H9 (cell line): Measurements from ENCODE around the gene ZNF655. TPM values are rescaled to one million over a fixed set of nuclear protein-coding genes. Genes with fewer than 3 reads are reported as not detected.
A peak's percentile ranks its signal among the peaks of the same experiment; 100 is the strongest.

Source experiments
- DNase-seq: peaks from one replicate; pipeline ENCODE4 v3.0.0-alpha.2; 2017
- H2AFZ ChIP-seq: one replicate; pipeline ENCODE4 v1.6.1; 2013; ENCODE audit warnings: mild to moderate bottlenecking, low read length, control low read depth, moderate library complexity
- H2AK5ac ChIP-seq: 2 replicates; pipeline ENCODE4 v1.6.1; 2013; ENCODE audit warnings: low read length, control low read depth, mixed read lengths; ENCODE audit not compliant: insufficient read length
- H2BK120ac ChIP-seq: one replicate; pipeline ENCODE4 v1.6.1; 2013; ENCODE audit warnings: low read depth, mild to moderate bottlenecking, low read length, control low read depth, inconsistent platforms; ENCODE audit not compliant: poor library complexity, severe bottlenecking
- H2BK12ac ChIP-seq: 2 replicates; pipeline ENCODE4 v1.6.1; 2013; ENCODE audit warnings: low read length, control low read depth, mixed read lengths, low read depth; ENCODE audit not compliant: insufficient read length
- H2BK15ac ChIP-seq: 2 replicates; pipeline ENCODE4 v1.6.1; 2013; ENCODE audit warnings: low read depth, low read length, control low read depth
- H2BK20ac ChIP-seq: one replicate; pipeline ENCODE4 v1.6.1; 2013; ENCODE audit warnings: low read depth, mild to moderate bottlenecking, low read length, control low read depth, inconsistent platforms; ENCODE audit not compliant: poor library complexity, severe bottlenecking
- H2BK5ac ChIP-seq: 2 replicates; pipeline ENCODE4 v1.6.1; 2013; ENCODE audit warnings: low read length, control low read depth, mixed read lengths; ENCODE audit not compliant: insufficient read length
- H3K14ac ChIP-seq: 2 replicates; pipeline ENCODE4 v1.6.1; 2013; ENCODE audit warnings: low read length, control low read depth; ENCODE audit not compliant: insufficient read depth
- H3K18ac ChIP-seq: 2 replicates; pipeline ENCODE4 v1.6.1; 2013; ENCODE audit warnings: low read depth, mild to moderate bottlenecking, mixed read lengths, low read length, control low read depth; ENCODE audit not compliant: insufficient read length
- H3K23ac ChIP-seq: 2 replicates; pipeline ENCODE4 v1.6.1; 2013; ENCODE audit warnings: low read length, control low read depth, mixed read lengths, low read depth; ENCODE audit not compliant: insufficient read length
- H3K23me2 ChIP-seq: 2 replicates; pipeline ENCODE4 v1.6.1; 2013; ENCODE audit warnings: low read depth, mild to moderate bottlenecking, mixed read lengths, low read length, control low read depth; ENCODE audit not compliant: insufficient read length, poor library complexity, severe bottlenecking
- H3K27ac ChIP-seq: 2 replicates; pipeline ENCODE4 v1.5.1; 2013; ENCODE audit warnings: low read length, control low read depth, mixed read lengths, low read depth; ENCODE audit not compliant: insufficient read length
- H3K27me3 ChIP-seq: 2 replicates; pipeline ENCODE4 v1.6.1; 2013; ENCODE audit warnings: low read length, control low read depth, inconsistent platforms; ENCODE audit not compliant: insufficient read depth
- H3K4ac ChIP-seq: 2 replicates; pipeline ENCODE4 v1.6.1; 2013; ENCODE audit warnings: low read depth, mild to moderate bottlenecking, control low read depth, inconsistent platforms, low read length, moderate library complexity
- H3K4me1 ChIP-seq: 2 replicates; pipeline ENCODE4 v1.6.1; 2013; ENCODE audit warnings: low read length, control low read depth, inconsistent platforms; ENCODE audit not compliant: insufficient read depth
- H3K4me2 ChIP-seq: 2 replicates; pipeline ENCODE4 v1.6.1; 2013; ENCODE audit warnings: low read length, control low read depth, mixed read lengths; ENCODE audit not compliant: insufficient read length, insufficient read depth
- H3K56ac ChIP-seq: 2 replicates; pipeline ENCODE4 v1.6.1; 2013; ENCODE audit warnings: low read depth, mild to moderate bottlenecking, mixed read lengths, low read length, control low read depth; ENCODE audit not compliant: insufficient read length
- H3K79me1 ChIP-seq: 2 replicates; pipeline ENCODE4 v1.6.1; 2013; ENCODE audit warnings: low read depth, mild to moderate bottlenecking, moderate library complexity, low read length, control low read depth, inconsistent platforms; ENCODE audit not compliant: insufficient read depth, poor library complexity, severe bottlenecking
- H3K79me2 ChIP-seq: 2 replicates; pipeline ENCODE4 v1.6.1; 2013; ENCODE audit warnings: low read length, control low read depth, inconsistent platforms; ENCODE audit not compliant: insufficient read depth
- H3K9ac ChIP-seq: 2 replicates; pipeline ENCODE4 v1.6.1; 2013; ENCODE audit warnings: low read length, control low read depth, mixed read lengths; ENCODE audit not compliant: insufficient read length; ENCODE audit errors: extremely low read depth
- H3K9me3 ChIP-seq: one replicate; pipeline ENCODE4 v1.6.1; 2013; ENCODE audit warnings: low read depth, low read length, inconsistent platforms; ENCODE audit not compliant: control insufficient read depth
- H3T11ph ChIP-seq: one replicate; pipeline ENCODE4 v1.6.1; 2013; ENCODE audit warnings: mild to moderate bottlenecking, low read length, control low read depth, inconsistent platforms
- H4K20me1 ChIP-seq: one replicate; pipeline ENCODE4 v1.6.1; 2013; ENCODE audit not compliant: control insufficient read depth, insufficient read length, insufficient read depth
- H4K5ac ChIP-seq: 2 replicates; pipeline ENCODE4 v1.6.1; 2013; ENCODE audit warnings: low read depth, mild to moderate bottlenecking, mixed read lengths, low read length, control low read depth; ENCODE audit not compliant: insufficient read length
- H4K8ac ChIP-seq: replicated peaks from 2 replicates; pipeline ENCODE4 v1.6.1; 2013; ENCODE audit warnings: low read length, control low read depth, mixed read lengths, low read depth; ENCODE audit not compliant: insufficient read length
- H4K91ac ChIP-seq: 2 replicates; pipeline ENCODE4 v1.6.1; 2013; ENCODE audit warnings: low read depth, mild to moderate bottlenecking, moderate library complexity, mixed read lengths, low read length, control low read depth; ENCODE audit not compliant: insufficient read length
- H3K27ac Mint-ChIP-seq, 3 experiments: 2 replicates in 2 of 3; 3 replicates in 1 of 3; pipeline ENCODE4 v1.8.0; 2020 to 2021; ENCODE audit warnings: mixed read lengths in 3 of 3, mild to moderate bottlenecking in 1 of 3, moderate library complexity in 1 of 3
- H3K27me3 Mint-ChIP-seq: 2 replicates; pipeline ENCODE4 v1.8.0; 2021; ENCODE audit warnings: low read depth, mild to moderate bottlenecking, moderate library complexity, mixed read lengths
- H3K36me3 Mint-ChIP-seq, 3 experiments: 2 replicates in 2 of 3; 3 replicates in 1 of 3; pipeline ENCODE4 v1.8.0; 2020 to 2021; ENCODE audit warnings: low read depth in 3 of 3, mixed read lengths in 3 of 3; ENCODE audit not compliant: insufficient read depth in 1 of 3
- H3K4me1 Mint-ChIP-seq, 2 experiments: 2 replicates each; pipeline ENCODE4 v1.8.0; 2020; ENCODE audit warnings: mixed read lengths in 2 of 2
- H3K4me3 Mint-ChIP-seq, 2 experiments: 2 replicates in 1 of 2; 3 replicates in 1 of 2; pipeline ENCODE4 v1.8.0; 2020 to 2021; ENCODE audit warnings: mild to moderate bottlenecking in 2 of 2, mixed read lengths in 2 of 2, moderate library complexity in 1 of 2
- H3K9me3 Mint-ChIP-seq, 2 experiments: 2 replicates in 1 of 2; 3 replicates in 1 of 2; pipeline ENCODE4 v1.8.0; 2020; ENCODE audit warnings: mild to moderate bottlenecking in 2 of 2, mixed read lengths in 2 of 2, moderate library complexity in 1 of 2
- WGBS: extraction: QIAGEN DNeasy Blood & Tissue Kit; methylation state at CpG from one replicate; pipeline ENCODE4 v1.1.7; 2013; ENCODE audit warnings: missing lambda C conversion rate, low lambda C conversion rate, mixed read lengths; ENCODE audit not compliant: insufficient read length; ENCODE audit errors: extremely low coverage; 5-methylcytosine and 5-hydroxymethylcytosine counted together
- total RNA-seq: library from RNA; stranded (reverse); gene quantifications from 2 replicates; pipeline ENCODE4 v1.2.1, GENCODE V29; 2021
- TF ChIP-seq, protein P1 (sequence below): fragments of 200-600 bp; sonication (generic); conservative IDR thresholded peaks from 3 replicates; pipeline ENCODE4 v1.8.0; 2021; ENCODE audit warnings: antibody characterized with exemption, mild to moderate bottlenecking

Gene ZNF655
- total RNA-seq, 1 experiment from 2014 or later, result 49.2 TPM

DNA sequence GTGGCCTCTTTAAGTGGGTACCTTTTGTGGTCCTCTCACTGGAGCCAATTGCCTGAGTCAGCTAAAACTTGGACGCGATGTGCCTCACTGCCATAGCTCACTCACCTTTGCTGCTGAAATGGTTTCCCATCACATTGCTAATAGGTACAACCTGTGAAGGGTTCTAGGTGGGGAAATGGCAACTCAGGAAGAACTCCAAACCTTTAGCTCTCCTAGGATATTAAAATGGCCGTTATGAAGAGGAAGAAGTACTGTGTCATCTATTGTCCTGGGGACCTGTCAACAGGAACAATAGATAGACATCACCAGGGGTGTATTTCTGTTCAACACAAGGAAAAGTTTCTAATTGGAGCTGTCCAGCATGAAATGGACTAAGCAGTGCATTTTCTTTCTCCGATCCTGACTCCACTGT lies 1.2 kb upstream of the ZNF655 start:
- Histone ChIP-seq H3K9me3 (no peaks in the 10 kb centered on the region), H4K5ac (no peak overlapping the region), H3K23ac (no peak overlapping the region), H3K56ac (no peak overlapping the region), H2BK15ac (no peak overlapping the region), H3K4me1 (no peaks in the 10 kb centered on the region), H2BK12ac (no peak overlapping the region), H3K27me3 (no peaks in the 10 kb centered on the region), H4K91ac (no peak overlapping the region), H4K20me1 (no peaks in the 10 kb centered on the region), H3K9ac (peak overlapping the region; percentile 95), H3K79me1 (peaks cover 3% of the 10 kb centered on the region), H2BK120ac (no peak overlapping the region), H3K23me2 (no peaks in the 10 kb centered on the region), H4K8ac (no peak overlapping the region), H3K18ac (no peak overlapping the region), H2BK5ac (no peak overlapping the region), H3K79me2 (peaks cover 4% of the 10 kb centered on the region; the same call in 1 of the 2 replicates), H2AFZ (no peak overlapping the region), H3K4me2 (peak overlapping the region; percentile 58), H2BK20ac (no peak overlapping the region), H3T11ph (no peak overlapping the region), H3K14ac (no peak overlapping the region), H3K27ac (no peak overlapping the region), H2AK5ac (no peak overlapping the region), H3K4ac (no peak overlapping the region)
- WGBS, result no CpG with 5 or more reads among the region's 4 CpGs
- DNase-seq, result no peak
- TF ChIP-seq, protein P1, sequence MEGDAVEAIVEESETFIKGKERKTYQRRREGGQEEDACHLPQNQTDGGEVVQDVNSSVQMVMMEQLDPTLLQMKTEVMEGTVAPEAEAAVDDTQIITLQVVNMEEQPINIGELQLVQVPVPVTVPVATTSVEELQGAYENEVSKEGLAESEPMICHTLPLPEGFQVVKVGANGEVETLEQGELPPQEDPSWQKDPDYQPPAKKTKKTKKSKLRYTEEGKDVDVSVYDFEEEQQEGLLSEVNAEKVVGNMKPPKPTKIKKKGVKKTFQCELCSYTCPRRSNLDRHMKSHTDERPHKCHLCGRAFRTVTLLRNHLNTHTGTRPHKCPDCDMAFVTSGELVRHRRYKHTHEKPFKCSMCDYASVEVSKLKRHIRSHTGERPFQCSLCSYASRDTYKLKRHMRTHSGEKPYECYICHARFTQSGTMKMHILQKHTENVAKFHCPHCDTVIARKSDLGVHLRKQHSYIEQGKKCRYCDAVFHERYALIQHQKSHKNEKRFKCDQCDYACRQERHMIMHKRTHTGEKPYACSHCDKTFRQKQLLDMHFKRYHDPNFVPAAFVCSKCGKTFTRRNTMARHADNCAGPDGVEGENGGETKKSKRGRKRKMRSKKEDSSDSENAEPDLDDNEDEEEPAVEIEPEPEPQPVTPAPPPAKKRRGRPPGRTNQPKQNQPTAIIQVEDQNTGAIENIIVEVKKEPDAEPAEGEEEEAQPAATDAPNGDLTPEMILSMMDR, result no peak
- Mint-ChIP-seq H3K36me3 (peaks cover 20 to 27% (median 25%) of the 10 kb centered on the region in 3 experiments; a peak in 6 of 7 replicates), H3K27ac (no peak overlapping the region), H3K4me1 (peaks cover 11% of the 10 kb centered on the region in 2 experiments), H3K4me3 (peak overlapping the region; percentile 94 to 99), H3K9me3 (no peaks in the 10 kb centered on the region), H3K27me3 (no peaks in the 10 kb centered on the region)
